Esophagus mucosa (tissue), 1 donor: Measurements from ENCODE around the gene NBAS. TPM values are rescaled to one million over a fixed set of nuclear protein-coding genes. Genes with fewer than 3 reads are reported as not detected.
A peak's percentile ranks its signal among the peaks of the same experiment; 100 is the strongest.

Experiments
- ATAC-seq: fragments of 200-7000 bp; cut with Tn5 transposase; one replicate; pipeline ENCODE4 v1.9.1; 2020
- total RNA-seq: library from RNA; stranded (reverse); gene quantifications from one replicate; pipeline ENCODE4 v1.2.4, GENCODE V29; 2023
- donor health status: DM: yes; HTN: yes; CAD: no.

NBAS gene
- total RNA-seq = 25.1 TPM

- ATAC-seq = peak; percentile 94
These were observed at the start of gene NBAS for GRCh38 chr2:15560988-15561573. TSS of gene NBAS (minus strand) at chr2:15561334. CDS start at chr2:15561304, 30 bp downstream.

GRCh38 chr2:15610430-15610952, 49.4 kb upstream of the NBAS start:
- ATAC-seq = no peak

GRCh38 chr2:15609341-15610042, 48.4 kb upstream of the NBAS start:
- no peak for ATAC-seq

- ATAC-seq = no peak
These were observed 47.2 kb upstream of the NBAS start for GRCh38 chr2:15608392-15608761.

GRCh38 chr2:15607709-15608391, 46.7 kb upstream of the NBAS start:
- ATAC-seq = no peak

GRCh38 chr2:15606481-15607441, 45.6 kb upstream of the NBAS start:
- no peak for ATAC-seq

- no peak for ATAC-seq
These were observed 44.6 kb upstream of the NBAS start for GRCh38 chr2:15605721-15606120.

GRCh38 chr2:15603948-15604347, 42.8 kb upstream of the NBAS start:
- ATAC-seq = no peak

GRCh38 chr2:15603044-15603765, 42.1 kb upstream of the NBAS start:
- no peak for ATAC-seq

GRCh38 chr2:15602393-15602792, 41.3 kb upstream of the NBAS start:
- ATAC-seq = no peak

GRCh38 chr2:15601681-15602080, 40.5 kb upstream of the NBAS start:
- no peak for ATAC-seq

GRCh38 chr2:15599994-15600393, 38.9 kb upstream of the NBAS start:
- ATAC-seq = no peak

- no peak for ATAC-seq
These were observed 35.8 kb upstream of the NBAS start for GRCh38 chr2:15596968-15597367.

- ATAC-seq = no peak
These were observed 35.2 kb upstream of the NBAS start for GRCh38 chr2:15596350-15596749.

- ATAC-seq = no peak
These were observed 34.8 kb upstream of the NBAS start for GRCh38 chr2:15595936-15596335.

- no peak for ATAC-seq
These were observed 34.3 kb upstream of the NBAS start for GRCh38 chr2:15595342-15595905.

- ATAC-seq = no peak
These were observed 33.4 kb upstream of the NBAS start for GRCh38 chr2:15594291-15595256.

GRCh38 chr2:15593327-15593705, 32.2 kb upstream of the NBAS start:
- ATAC-seq = no peak

- ATAC-seq = peak; percentile 98
These were observed 30.7 kb upstream of the NBAS start, which contains the start of gene DDX1 for GRCh38 chr2:15591692-15592463. TSS of gene DDX1 (plus strand) at chr2:15591868. CDS start at chr2:15591934, 66 bp downstream.

- ATAC-seq = no peak
These were observed 30.2 kb upstream of the NBAS start for GRCh38 chr2:15591373-15591691.
